22Rv1 (cell line): Measurements from ENCODE around the gene MUC15.
"Not testable (repeated sequence)": the region's sequence is repeated elsewhere in the genome, so short reads cannot be mapped to it uniquely, and the experiment has no call there.

ENCODE experiments used
- H3K27ac ChIP-seq: fragments of 450-650 bp; 2 replicates; pipeline ENCODE4 v1.5.1; 2017
- CTCF ChIP-seq: fragments of 450-650 bp; IDR thresholded peaks from 2 replicates; pipeline ENCODE4 v1.5.1; 2017; ENCODE audit warnings: mild to moderate bottlenecking
- ZFX ChIP-seq: fragments of 450-650 bp; IDR thresholded peaks from 2 replicates; pipeline ENCODE4 v1.6.1; 2017; ENCODE audit warnings: antibody characterized with exemption, borderline replicate concordance

MUC15 gene

GRCh38 chr11:26607725-26608506, 35.9 kb upstream of the MUC15 start:
- no peak for TF ChIP-seq ZFX
- H3K27ac ChIP-seq = no peak overlapping the region

GRCh38 chr11:26599876-26600434, 27.9 kb upstream of the MUC15 start:
- H3K27ac ChIP-seq = no peak overlapping the region
- TF ChIP-seq ZFX (no peak), CTCF (no peak)

GRCh38 chr11:26599425-26599824, 27.4 kb upstream of the MUC15 start:
- TF ChIP-seq ZFX = no peak
- no peak for TF ChIP-seq CTCF
- no peak overlapping the region for H3K27ac ChIP-seq

GRCh38 chr11:26597899-26598298, 25.8 kb upstream of the MUC15 start:
- H3K27ac ChIP-seq = no peak overlapping the region
- no peak for TF ChIP-seq ZFX
- no peak for TF ChIP-seq CTCF

GRCh38 chr11:26597049-26597689, 25.1 kb upstream of the MUC15 start:
- not testable (repeated sequence) for H3K27ac ChIP-seq

GRCh38 chr11:26595207-26595865, 23.3 kb upstream of the MUC15 start:
- not testable (repeated sequence) for H3K27ac ChIP-seq

GRCh38 chr11:26593691-26594090, 21.6 kb upstream of the MUC15 start:
- H3K27ac ChIP-seq = no peak overlapping the region
- TF ChIP-seq CTCF = no peak
- TF ChIP-seq ZFX = no peak

- no peak overlapping the region for H3K27ac ChIP-seq
- TF ChIP-seq CTCF (no peak), ZFX (no peak)
These were observed 15.0 kb upstream of the MUC15 start for GRCh38 chr11:26587073-26587472.
